GM18907 (cell line): ENCODE results near the gene UBXN7.
A peak's percentile ranks its signal among the peaks of the same experiment; 100 is the strongest.
"Not testable (repeated sequence)": the region's sequence is repeated elsewhere in the genome, so short reads cannot be mapped to it uniquely, and the experiment has no call there.

ENCODE experiments used
- ATAC-seq: cut with Tn5 transposase; IDR thresholded peaks from one replicate; pipeline ENCODE4 v1.9.1; 2021; ENCODE audit warnings: mild to moderate bottlenecking, moderate library complexity; ENCODE audit not compliant: unreplicated experiment

Gene UBXN7

DNA sequence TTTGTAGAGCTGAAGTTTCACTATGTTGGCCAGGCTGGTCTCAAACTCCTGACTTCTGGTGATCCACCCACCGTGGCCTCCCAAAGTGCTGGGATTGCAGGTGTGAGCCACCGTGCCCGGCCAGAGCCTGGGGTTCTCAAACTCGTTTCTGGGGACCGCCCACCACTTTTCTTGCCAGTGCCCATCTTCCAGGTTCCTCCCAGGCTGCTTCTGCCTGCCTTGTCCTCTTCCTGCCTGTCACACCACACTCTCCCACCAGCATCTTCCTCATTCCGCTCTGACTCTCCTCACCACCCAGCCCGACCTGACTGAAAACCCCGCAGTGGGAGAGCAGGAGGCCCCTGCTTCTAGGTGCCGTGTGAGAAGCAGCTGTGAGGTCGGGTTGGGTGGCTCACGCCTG lies 111.1 kb downstream of the UBXN7 start:
- no peak for ATAC-seq

- no peak for ATAC-seq
Observed at GRCh38 chr3:196320137-196320536, 112.1 kb downstream of the UBXN7 start.

GRCh38 chr3:196317687-196318467 lies 114.3 kb downstream of the UBXN7 start, which contains the start of gene DYNLT2B:
Gene DYNLT2B (minus strand): TSS chr3:196318240. CDS start chr3:196318152, 88 bp downstream.
- ATAC-seq = peak; percentile 79

DNA sequence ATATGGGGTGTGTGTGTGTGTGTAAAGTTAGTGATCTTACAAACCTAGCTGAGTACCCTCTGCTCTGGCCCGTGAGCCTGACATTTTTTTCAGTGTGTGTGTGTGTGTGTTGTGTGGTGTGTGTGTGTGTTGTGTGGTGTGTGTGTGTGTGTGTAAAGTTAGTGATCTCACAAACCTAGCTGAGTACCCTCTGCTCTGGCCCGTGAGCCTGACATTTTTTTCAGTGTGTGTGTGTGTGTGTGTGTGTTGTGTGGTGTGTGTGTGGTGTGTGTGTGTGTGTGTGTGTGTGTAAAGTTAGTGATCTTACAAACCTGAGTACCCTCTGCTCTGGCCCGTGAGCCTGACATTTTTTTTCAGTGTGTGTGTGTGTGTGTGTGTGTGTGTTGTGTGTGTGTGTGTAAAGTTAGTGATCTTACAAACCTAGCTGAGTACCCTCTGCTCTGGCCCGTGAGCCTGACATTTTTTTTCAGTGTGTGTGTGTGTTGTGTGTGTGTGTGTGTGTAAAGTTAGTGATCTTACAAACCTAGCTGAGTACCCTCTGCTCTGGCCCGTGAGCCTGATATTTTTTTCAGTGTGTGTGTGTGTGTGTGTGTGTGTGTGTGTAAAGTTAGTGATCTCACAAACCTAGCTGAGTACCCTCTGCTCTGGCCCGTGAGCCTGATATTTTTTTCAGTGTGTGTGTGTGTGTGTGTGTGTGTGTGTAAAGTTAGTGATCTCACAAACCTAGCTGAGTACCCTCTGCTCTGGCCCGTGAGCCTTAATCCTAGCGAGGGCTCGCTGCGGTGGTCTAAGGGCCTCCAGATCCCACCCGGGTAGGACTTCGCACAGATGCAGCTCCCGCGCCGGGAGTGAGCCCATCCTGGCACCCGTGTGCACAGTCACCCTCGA lies 115.2 kb downstream of the UBXN7 start:
- ATAC-seq = not testable (repeated sequence)

DNA sequence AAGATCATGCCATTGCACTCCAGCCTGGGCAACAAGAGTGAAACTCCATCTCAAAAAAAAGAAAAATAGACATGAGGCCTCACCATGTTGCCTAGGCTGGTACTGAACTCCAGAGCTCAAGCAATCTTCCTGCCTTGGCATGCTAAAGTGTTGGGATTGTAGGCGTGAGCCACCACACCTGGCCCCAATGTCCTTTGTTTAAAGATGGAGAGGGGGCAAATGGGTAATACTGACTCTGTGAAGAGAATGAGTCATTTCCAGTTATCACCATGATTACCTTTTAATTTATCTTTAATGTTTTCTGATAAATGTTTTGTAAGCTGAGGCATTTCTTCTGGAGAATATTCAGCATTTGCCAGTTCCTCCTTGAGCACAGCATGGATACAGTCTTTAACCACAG lies 116.4 kb downstream of the UBXN7 start:
- no peak for ATAC-seq

DNA sequence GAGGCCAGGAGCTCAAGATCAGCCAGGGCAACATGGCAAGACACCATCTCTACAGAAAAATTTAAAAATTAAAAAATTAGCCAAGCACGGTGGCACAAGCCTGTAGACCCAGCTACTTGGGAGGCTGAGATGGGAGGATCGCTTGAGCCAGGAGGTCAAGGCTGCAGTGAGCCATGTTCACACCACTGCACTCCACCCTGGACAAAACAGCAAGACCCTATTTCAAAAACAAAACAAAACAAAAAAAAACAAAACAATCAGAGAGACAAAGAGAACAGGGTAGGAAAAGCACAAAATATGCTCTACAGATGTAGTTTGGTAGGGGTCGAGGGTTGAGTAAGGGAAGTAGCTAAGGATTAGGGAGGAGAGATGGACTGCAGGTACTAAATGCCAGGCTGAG lies 117.6 kb downstream of the UBXN7 start:
- ATAC-seq = no peak

GRCh38 chr3:196314086-196314485 lies 118.1 kb downstream of the UBXN7 start:
- not testable (repeated sequence) for ATAC-seq

GRCh38 chr3:196302960-196303359 lies 129.3 kb downstream of the UBXN7 start:
- ATAC-seq = not testable (repeated sequence)

- ATAC-seq = not testable (repeated sequence)
Observed at GRCh38 chr3:196302551-196302950, 129.7 kb downstream of the UBXN7 start.

GRCh38 chr3:196298521-196298920 lies 133.7 kb downstream of the UBXN7 start:
- no peak for ATAC-seq
